H1 (cell line): ENCODE measurements around the gene SPTBN1. TPM values are rescaled to one million over a fixed set of nuclear protein-coding genes. Genes with fewer than 3 reads are reported as not detected.

Experiments used
- CTCF ChIA-PET: fragments of 300-600 bp; sonication (Branson Sonifier 250); formaldehyde crosslinking; loops from one replicate; lab custom pipeline; 2021; ENCODE audit not compliant: partially characterized antibody; lab: Charles Lee
- POLR2A ChIA-PET: fragments of 300-600 bp; sonication (Branson Sonifier 250); formaldehyde crosslinking; loops from one replicate; lab custom pipeline; 2021; ENCODE audit warnings: inconsistent platforms; ENCODE audit not compliant: partially characterized antibody; lab: Charles Lee
- DNase-seq, 2 experiments: peaks; one replicate each; pipeline versions ENCODE4 v3.0.0 to v3.0.0-alpha.2; 2010 to 2022; ENCODE audit warnings: low spot score in 2 of 2, low read depth in 1 of 2, mixed read lengths in 1 of 2
- FAIRE-seq: peaks from 2 replicates; lab custom pipeline; 2011; peaks lifted over from hg19 to GRCh38; lab: Jason Lieb, UNC
- H2AFZ ChIP-seq: 2 replicates; pipeline ENCODE4 v1.8.1; 2012; ENCODE audit warnings: low read length, inconsistent platforms
- H2AK5ac ChIP-seq: 2 replicates; pipeline ENCODE4 v1.6.1; 2013; ENCODE audit warnings: low read depth, low read length
- H2BK120ac ChIP-seq: replicated peaks from 2 replicates; pipeline ENCODE3; 2013; ENCODE audit warnings: low read depth, low read length, inconsistent platforms
- H2BK12ac ChIP-seq: 2 replicates; pipeline ENCODE4 v1.6.1; 2013; ENCODE audit warnings: low read depth, low read length
- H2BK15ac ChIP-seq: 2 replicates; pipeline ENCODE4 v1.6.1; 2013; ENCODE audit warnings: low read length
- H2BK20ac ChIP-seq: 2 replicates; pipeline ENCODE4 v1.6.1; 2013; ENCODE audit warnings: low read length
- H2BK5ac ChIP-seq: 2 replicates; pipeline ENCODE4 v1.6.1; 2013; ENCODE audit warnings: low read depth, low read length
- H3K14ac ChIP-seq: 2 replicates; pipeline ENCODE4 v1.6.1; 2013; ENCODE audit warnings: inconsistent platforms; ENCODE audit not compliant: insufficient read length
- H3K18ac ChIP-seq: 2 replicates; pipeline ENCODE4 v1.6.1; 2013; ENCODE audit warnings: low read length; ENCODE audit errors: extremely low read depth
- H3K23ac ChIP-seq: 2 replicates; pipeline ENCODE4 v1.6.1; 2013; ENCODE audit warnings: inconsistent platforms; ENCODE audit not compliant: insufficient read length
- H3K23me2 ChIP-seq: 2 replicates; pipeline ENCODE4 v1.6.1; 2013; ENCODE audit warnings: low read depth, low read length
- H3K27ac ChIP-seq: 2 replicates; pipeline ENCODE4 v1.6.1; 2011; ENCODE audit warnings: low read depth, low read length, inconsistent platforms
- H3K27me3 ChIP-seq, 4 experiments: replicated peaks in 1 of 4; 1 replicate in 1 of 4; 2 replicates in 3 of 4; pipeline versions ENCODE4 v1.6.1 to v1.8.1; 2011 to 2013; ENCODE audit warnings: low read length in 3 of 4, mild to moderate bottlenecking in 3 of 4, inconsistent platforms in 2 of 4, mixed read lengths in 2 of 4, moderate library complexity in 1 of 4; ENCODE audit not compliant: control insufficient read depth in 3 of 4, insufficient read depth in 3 of 4; ENCODE audit errors: extremely low read depth in 1 of 4
- H3K36me3 ChIP-seq, 4 experiments: 2 replicates each; pipeline versions ENCODE4 v1.6.1 to v1.8.1; 2011 to 2013; ENCODE audit warnings: mild to moderate bottlenecking in 4 of 4, low read length in 3 of 4, moderate library complexity in 2 of 4, control low read depth in 1 of 4, inconsistent platforms in 1 of 4; ENCODE audit not compliant: insufficient read depth in 4 of 4, control insufficient read depth in 2 of 4
- H3K4ac ChIP-seq: replicated peaks from 2 replicates; pipeline ENCODE3; 2013; ENCODE audit warnings: low read length, low read depth, mixed read lengths, inconsistent platforms; ENCODE audit not compliant: insufficient read length
- H3K4me1 ChIP-seq, 4 experiments: replicated peaks in 1 of 4; 1 replicate in 1 of 4; 2 replicates in 3 of 4; pipeline versions ENCODE4 v1.6.1 to v1.8.1; 2011 to 2013; ENCODE audit warnings: low read length in 3 of 4, inconsistent platforms in 2 of 4, mixed read lengths in 1 of 4; ENCODE audit not compliant: insufficient read depth in 4 of 4, control insufficient read depth in 3 of 4
- H3K4me2 ChIP-seq, 2 experiments: 2 replicates each; pipeline versions ENCODE4 v1.6.1 to v1.8.1; 2011 to 2013; ENCODE audit warnings: low read depth in 2 of 2, low read length in 2 of 2, control low read depth in 1 of 2, inconsistent platforms in 1 of 2, mild to moderate bottlenecking in 1 of 2; ENCODE audit not compliant: insufficient read depth in 1 of 2
- H3K4me3 ChIP-seq, 4 experiments: fragments of 200-600, 300-600 bp in 1 of 4; sonication (generic), shearing (Covaris generic), sonication (Bioruptor Twin) in 1 of 4; 2 replicates each; pipeline versions ENCODE4 v1.5.1 to v1.8.1; 2011 to 2016; ENCODE audit warnings: low read length in 4 of 4, low read depth in 3 of 4, control low read depth in 2 of 4, inconsistent platforms in 2 of 4, mild to moderate bottlenecking in 2 of 4, mixed read lengths in 1 of 4, moderate library complexity in 1 of 4; ENCODE audit not compliant: insufficient read depth in 2 of 4; ENCODE audit errors: extremely low read depth in 1 of 4
- H3K56ac ChIP-seq: replicated peaks from 2 replicates; pipeline ENCODE3; 2013; ENCODE audit warnings: low read depth, mild to moderate bottlenecking, mixed read lengths, low read length, inconsistent platforms; ENCODE audit not compliant: insufficient read length
- H3K79me1 ChIP-seq: 2 replicates; pipeline ENCODE4 v1.6.1; 2013; ENCODE audit warnings: low read depth, low read length, control low read depth
- H3K79me2 ChIP-seq, 2 experiments: 2 replicates each; pipeline versions ENCODE4 v1.6.1 to v1.8.1; 2012 to 2013; ENCODE audit warnings: low read length in 2 of 2, mild to moderate bottlenecking in 2 of 2, inconsistent platforms in 1 of 2; ENCODE audit not compliant: insufficient read depth in 2 of 2, control insufficient read depth in 1 of 2
- H3K9ac ChIP-seq, 4 experiments: replicated peaks in 1 of 4; 1 replicate in 1 of 4; 2 replicates in 3 of 4; pipeline versions ENCODE4 v1.6.1 to v1.8.1; 2011 to 2013; ENCODE audit warnings: low read depth in 3 of 4, low read length in 3 of 4, control low read depth in 2 of 4, mild to moderate bottlenecking in 2 of 4, moderate library complexity in 2 of 4, inconsistent platforms in 1 of 4; ENCODE audit errors: extremely low read depth in 1 of 4
- H3K9me3 ChIP-seq, 2 experiments: 2 replicates each; pipeline versions ENCODE4 v1.6.1 to v1.8.1; 2012 to 2013; ENCODE audit warnings: mild to moderate bottlenecking in 2 of 2, moderate library complexity in 2 of 2, control low read depth in 1 of 2, inconsistent platforms in 1 of 2, low read depth in 1 of 2, low read length in 1 of 2, mixed read lengths in 1 of 2; ENCODE audit not compliant: insufficient read depth in 2 of 2
- H4K20me1 ChIP-seq, 2 experiments: replicated peaks in 1 of 2; 2 replicates each; pipeline versions ENCODE3 to v1.8.1; 2011 to 2013; ENCODE audit warnings: inconsistent platforms in 2 of 2, low read length in 2 of 2, mild to moderate bottlenecking in 1 of 2; ENCODE audit not compliant: insufficient read depth in 2 of 2, control insufficient read depth in 1 of 2
- H4K5ac ChIP-seq: 2 replicates; pipeline ENCODE4 v1.6.1; 2013; ENCODE audit warnings: low read length, low read depth, mixed read lengths, inconsistent platforms; ENCODE audit not compliant: insufficient read length
- H4K8ac ChIP-seq: 2 replicates; pipeline ENCODE4 v1.8.0; 2013; ENCODE audit warnings: mild to moderate bottlenecking, moderate library complexity, low read length, inconsistent platforms; ENCODE audit not compliant: insufficient read depth; ENCODE audit errors: extremely low read depth
- H4K91ac ChIP-seq: replicated peaks from 2 replicates; pipeline ENCODE3; 2013; ENCODE audit warnings: low read length, mixed read lengths, inconsistent platforms; ENCODE audit not compliant: insufficient read length
- KDM5A ChIP-seq: fragments of 200-600 bp; IDR thresholded peaks from 2 replicates; pipeline ENCODE4 v1.7.1; 2012; ENCODE audit warnings: mild to moderate bottlenecking, low read length, inconsistent platforms, mixed read lengths
- RNF2 ChIP-seq: fragments of 200-900, 300-1000 bp; sonication (generic); IDR thresholded peaks from 2 replicates; pipeline ENCODE4 v1.7.1; 2016; ENCODE audit warnings: borderline replicate concordance, low read depth, mild to moderate bottlenecking, antibody characterized with exemption, low read length; ENCODE audit not compliant: poor library complexity, severe bottlenecking; ENCODE audit errors: missing control alignments
- WGBS, 2 experiments: shearing (Covaris generic) in 1 of 2; methylation state at CpG; one replicate each; pipeline versions ENCODE4 v1.1.6 to v1.1.7; 2013 to 2015; ENCODE audit warnings: low lambda C conversion rate in 2 of 2, mixed read lengths in 2 of 2, inconsistent platforms in 1 of 2, low coverage in 1 of 2, missing lambda C conversion rate in 1 of 2; ENCODE audit not compliant: insufficient replicate concordance in 2 of 2, insufficient coverage in 1 of 2, insufficient read length in 1 of 2; ENCODE audit errors: extremely low coverage in 1 of 2, missing lambda C conversion rate in 1 of 2; 5-methylcytosine and 5-hydroxymethylcytosine counted together
- polyA plus RNA-seq, 7 experiments: library from polyadenylated mRNA; depleted of rRNA in 3 of 7; stranded (reverse) in 5 of 7; unstranded in 2 of 7; fragments of >200 nt in 5 of 7; fragments of 200-250 nt in 2 of 7; gene quantifications; 1 replicate in 5 of 7; 2 replicates in 1 of 7; 4 replicates in 1 of 7; pipeline versions ENCODE4 v1.2.1 to v1.2.3, GENCODE V29; 2011 to 2013; ENCODE audit warnings: missing spikeins in 2 of 7, mixed read lengths in 2 of 7
- total RNA-seq: library from RNA; stranded (reverse); fragmentation: NEBNext Ultra II Directional; extraction: Animal tissue kit (Norgen Biotek cat#: 25700); gene quantifications from 2 replicates; pipeline ENCODE4 v1.2.1, GENCODE V29; 2021

Gene SPTBN1
- total and polyA plus RNA-seq, 2 of the 8 experiments (the other 6 are each of a cell fraction or from before 2014, with no cell fraction given), result 31.8 to 180 TPM

DNA sequence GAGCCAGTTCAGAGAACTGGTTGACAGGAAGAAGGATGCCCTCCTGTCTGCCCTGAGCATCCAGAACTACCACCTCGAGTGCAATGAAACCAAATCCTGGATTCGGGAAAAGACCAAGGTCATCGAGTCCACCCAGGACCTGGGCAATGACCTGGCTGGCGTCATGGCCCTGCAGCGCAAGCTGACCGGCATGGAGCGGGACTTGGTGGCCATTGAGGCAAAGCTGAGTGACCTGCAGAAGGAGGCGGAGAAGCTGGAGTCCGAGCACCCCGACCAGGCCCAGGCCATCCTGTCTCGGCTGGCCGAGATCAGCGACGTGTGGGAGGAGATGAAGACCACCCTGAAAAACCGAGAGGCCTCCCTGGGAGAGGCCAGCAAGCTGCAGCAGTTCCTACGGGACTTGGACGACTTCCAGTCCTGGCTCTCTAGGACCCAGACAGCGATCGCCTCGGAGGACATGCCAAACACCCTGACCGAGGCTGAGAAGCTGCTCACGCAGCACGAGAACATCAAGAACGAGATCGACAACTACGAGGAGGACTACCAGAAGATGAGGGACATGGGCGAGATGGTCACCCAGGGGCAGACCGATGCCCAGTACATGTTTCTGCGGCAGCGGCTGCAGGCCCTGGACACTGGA lies 174.9 kb downstream of the SPTBN1 start:
- TF ChIP-seq KDM5A (no peak), RNF2 (no peak)

More for the DNA sequence above, 174.9 kb downstream of the SPTBN1 start:
- Histone ChIP-seq H4K8ac (peak overlapping the region; percentile 29; the same call in 1 of the 2 replicates), H3K14ac (no peak overlapping the region), H2BK5ac (no peak overlapping the region), H3K56ac (no peak overlapping the region), H3K4me3 (no peak overlapping the region), H3K4ac (no peak overlapping the region), H2BK20ac (no peak overlapping the region), H2AK5ac (no peak overlapping the region), H3K27me3 (no peaks in the 10 kb centered on the region), H3K18ac (no peak overlapping the region), H3K23ac (no peak overlapping the region), H4K20me1 (peaks cover 2 to 11% of the 10 kb centered on the region in 2 experiments), H3K36me3 (peaks cover 37 to 92% (median 71%) of the 10 kb centered on the region in 4 experiments), H4K91ac (no peak overlapping the region), H3K9ac (no peak overlapping the region), H3K79me2 (no peaks in the 10 kb centered on the region), H2AFZ (no peak overlapping the region), H3K79me1 (peaks cover 2% of the 10 kb centered on the region; the same call in 1 of the 2 replicates), H2BK15ac (no peak overlapping the region), H2BK12ac (no peak overlapping the region), H3K27ac (no peak overlapping the region), H4K5ac (no peak overlapping the region), H3K23me2 (no peaks in the 10 kb centered on the region), H3K4me2 (no peak overlapping the region), H3K9me3 (no peaks in the 10 kb centered on the region), H2BK120ac (no peak overlapping the region), H3K4me1 (peaks cover 0 to 3% (median 0%) of the 10 kb centered on the region in 4 experiments; a peak in 1 of 7 replicates)
- DNase-seq, result no peak
- WGBS, 2 experiments, result 93% methylated on average over 30 of the region's 30 CpGs; no CpG with 5 or more reads in 1 of the 2 experiments
- FAIRE-seq, result no peak
- POLR2A ChIA-PET, result interaction anchor here (0.5 kb wide), 1 partner anchor 983 kb away, joined by 3 read pairs; no protein-coding TSS in a partner anchor
- CTCF ChIA-PET, result interaction anchor here (0.6 to 1.5 kb wide), 4 partner anchors 30 to 523 kb away, joined by 3 to 6 read pairs (median 4); no protein-coding TSS in a partner anchor
